ENCODE data around the gene ANKRD28.

- no peak for TF ChIP-seq SIN3A (IDR thresholded peaks at IDR 0.05; ENCODE audit: borderline replicate concordance, insufficient read depth, low read length)
- TF ChIP-seq, protein P1, sequence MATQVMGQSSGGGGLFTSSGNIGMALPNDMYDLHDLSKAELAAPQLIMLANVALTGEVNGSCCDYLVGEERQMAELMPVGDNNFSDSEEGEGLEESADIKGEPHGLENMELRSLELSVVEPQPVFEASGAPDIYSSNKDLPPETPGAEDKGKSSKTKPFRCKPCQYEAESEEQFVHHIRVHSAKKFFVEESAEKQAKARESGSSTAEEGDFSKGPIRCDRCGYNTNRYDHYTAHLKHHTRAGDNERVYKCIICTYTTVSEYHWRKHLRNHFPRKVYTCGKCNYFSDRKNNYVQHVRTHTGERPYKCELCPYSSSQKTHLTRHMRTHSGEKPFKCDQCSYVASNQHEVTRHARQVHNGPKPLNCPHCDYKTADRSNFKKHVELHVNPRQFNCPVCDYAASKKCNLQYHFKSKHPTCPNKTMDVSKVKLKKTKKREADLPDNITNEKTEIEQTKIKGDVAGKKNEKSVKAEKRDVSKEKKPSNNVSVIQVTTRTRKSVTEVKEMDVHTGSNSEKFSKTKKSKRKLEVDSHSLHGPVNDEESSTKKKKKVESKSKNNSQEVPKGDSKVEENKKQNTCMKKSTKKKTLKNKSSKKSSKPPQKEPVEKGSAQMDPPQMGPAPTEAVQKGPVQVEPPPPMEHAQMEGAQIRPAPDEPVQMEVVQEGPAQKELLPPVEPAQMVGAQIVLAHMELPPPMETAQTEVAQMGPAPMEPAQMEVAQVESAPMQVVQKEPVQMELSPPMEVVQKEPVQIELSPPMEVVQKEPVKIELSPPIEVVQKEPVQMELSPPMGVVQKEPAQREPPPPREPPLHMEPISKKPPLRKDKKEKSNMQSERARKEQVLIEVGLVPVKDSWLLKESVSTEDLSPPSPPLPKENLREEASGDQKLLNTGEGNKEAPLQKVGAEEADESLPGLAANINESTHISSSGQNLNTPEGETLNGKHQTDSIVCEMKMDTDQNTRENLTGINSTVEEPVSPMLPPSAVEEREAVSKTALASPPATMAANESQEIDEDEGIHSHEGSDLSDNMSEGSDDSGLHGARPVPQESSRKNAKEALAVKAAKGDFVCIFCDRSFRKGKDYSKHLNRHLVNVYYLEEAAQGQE (IDR thresholded peaks at IDR 0.05; ENCODE audit: insufficient read depth in 1 of 2, low read depth in 2 of 2, low read length in 2 of 2) = no peak
- no peak for TF ChIP-seq TAF1 (IDR thresholded peaks at IDR 0.05; ENCODE audit: borderline replicate concordance, insufficient read depth, low read length)
- TF ChIP-seq POLR2AphosphoS5 (IDR thresholded peaks at IDR 0.05; ENCODE audit: low read depth, low read length) = no peak
- TF ChIP-seq FOXP2 (optimal IDR thresholded peaks at IDR 0.05; ENCODE audit: borderline replicate concordance, extremely low read depth, extremely low read length, insufficient read depth) = no peak
These were observed 167.8 kb downstream of the ANKRD28 start for GRCh38 chr3:15629860-15630597.
